HepG2 (cell line): ENCODE results near the gene MAN1C1.
"Not testable (repeated sequence)": the region's sequence is repeated elsewhere in the genome, so short reads cannot be mapped to it uniquely, and the experiment has no call there.

ENCODE experiments used
- HDAC2 ChIP-seq: sonication (generic); formaldehyde crosslinking; IDR thresholded peaks from 2 replicates; pipeline ENCODE4 v1.4.0; 2020; ENCODE audit warnings: missing genetic modification reagents
- MAX ChIP-seq: IDR thresholded peaks from 2 replicates; pipeline ENCODE4 v1.6.1; 2012; ENCODE audit warnings: inconsistent platforms
- POLR2A ChIP-seq, 2 experiments: IDR thresholded peaks; 2 replicates each; pipeline ENCODE4 v1.6.1; 2011; ENCODE audit warnings: low read depth in 2 of 2, low read length in 2 of 2, mild to moderate bottlenecking in 1 of 2, moderate library complexity in 1 of 2; ENCODE audit not compliant: insufficient read depth in 1 of 2
- POLR2G ChIP-seq: fragments of 200-400 bp; formaldehyde crosslinking; IDR thresholded peaks from 2 replicates; pipeline ENCODE4 v1.6.1; 2018; ENCODE audit warnings: mild to moderate bottlenecking, low read depth, low read length, moderate library complexity
- RNF2 ChIP-seq: fragments of 450-650 bp; conservative IDR thresholded peaks from 2 replicates; pipeline ENCODE4 v1.6.1; 2016; ENCODE audit warnings: low read depth
- ZNF580 ChIP-seq: IDR thresholded peaks from 2 replicates; pipeline ENCODE4 v1.6.1; 2016; ENCODE audit warnings: low read depth, borderline replicate concordance

GRCh38 chr1:25696643-25697042 lies 80.1 kb downstream of the MAN1C1 start:
- not testable (repeated sequence) for TF ChIP-seq HDAC2 (CRISPR knock-in tag); MAX; ZNF580 (CRISPR knock-in tag); POLR2G; POLR2A (IDR thresholded peaks at IDR 0.05; ENCODE audit: insufficient read depth in 1 of 2, low read depth in 2 of 2, low read length in 2 of 2); RNF2
